ENCODE data around the gene TMEM79. TPM values are rescaled to one million over a fixed set of nuclear protein-coding genes. Genes with fewer than 3 reads are reported as not detected.

Gene TMEM79
- total RNA-seq, 2 experiments from 2014 or later, result 9.1 to 11.0 TPM

DNA sequence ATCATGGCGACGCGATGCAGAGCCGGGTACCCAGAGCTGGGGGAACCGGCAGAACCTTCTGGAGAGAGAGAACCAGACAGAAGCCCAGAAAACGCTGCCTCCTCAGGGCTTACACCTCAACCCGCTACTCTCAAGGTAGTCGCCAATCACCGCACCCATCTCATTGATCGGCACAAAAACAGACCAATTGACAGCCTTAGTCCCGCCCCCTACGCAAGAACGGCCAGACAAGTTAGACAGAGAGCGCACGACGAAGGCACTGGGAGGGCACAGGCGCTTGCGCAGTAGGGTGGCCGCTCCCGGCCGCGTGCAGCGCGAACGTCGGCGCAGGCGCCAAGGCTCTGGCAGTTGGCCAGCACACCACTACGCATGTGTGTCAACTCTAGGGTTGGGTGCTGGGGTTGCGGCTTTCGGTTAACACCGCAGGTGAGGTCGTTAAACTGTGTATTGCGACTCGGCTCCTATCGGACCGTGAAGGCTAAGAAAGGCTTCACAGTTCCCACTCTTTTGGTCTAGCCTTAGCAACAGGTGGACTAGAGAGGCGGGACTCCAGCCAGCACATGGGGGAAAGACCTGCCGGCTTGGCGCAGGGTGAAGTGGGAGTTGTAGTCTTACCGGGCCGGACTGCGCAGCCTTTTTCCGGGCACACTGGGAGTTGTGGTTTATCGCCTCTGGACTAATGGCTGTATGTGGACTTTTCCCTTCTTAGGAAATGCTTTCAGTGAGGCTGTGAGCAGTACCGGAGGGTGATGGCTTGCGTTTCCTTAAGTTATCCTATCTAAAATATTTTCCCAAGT lies 54.3 kb downstream of the TMEM79 start, which contains the start of the genes CCT3 and TSACC:
TSS of gene CCT3 (minus strand) at position 113 of the 797 bp plus-strand sequence. CDS start at position 5, 108 bp downstream.
TSS of gene TSACC (plus strand) at position 347 of the 797 bp plus-strand sequence. CDS start 1,232 bp downstream, outside the sequence.
- Mint-ChIP-seq H3K9me3 (ENCODE audit: insufficient read depth) (no peaks in the 10 kb centered on the region), H3K36me3 (ENCODE audit: low read depth) (peaks cover 39% of the 10 kb centered on the region), H3K27me3 (ENCODE audit: low read depth) (peaks cover 2% of the 10 kb centered on the region), H3K27ac (peak within 1 kb of the TSS; percentile 99), H3K4me3 (peak within 1 kb of the TSS; percentile 97), H3K4me1 (ENCODE audit: low read depth) (peaks cover 39% of the 10 kb centered on the region)
- DNase-seq (peak; percentile 99), ATAC-seq (peak; percentile 96)
- ChIA-PET CTCF (interaction anchor here (0.9 to 4.0 kb wide), 4 partner anchors 18 to 142 kb away, joined by 3 to 21 read pairs (median 6); no protein-coding TSS in a partner anchor), POLR2A (interaction anchor here (0.7 to 2.1 kb wide), 3 partner anchors 54 to 286 kb away, joined by 3 to 9 read pairs (median 3); partner anchors contain the start of genes SMG5 and TMEM79)

Other genes with a start within 250 kb of the TMEM79 start
- gene UBQLN4, start 230.5 kb upstream of the TMEM79 start, total RNA-seq, result 10 to 100 TPM; 32.8 to 33.3 TPM
- gene LAMTOR2, start 229.5 kb upstream of the TMEM79 start, total RNA-seq, result 10 to 100 TPM; 72.4 to 74.1 TPM
- gene RAB25, start 223.2 kb upstream of the TMEM79 start, total RNA-seq, result under 1 TPM in 1 of 2 experiments, not detected in 1; 0.50 TPM
- under 1 TPM; 0.05 TPM for gene MEX3A, start 201.9 kb upstream of the TMEM79 start, total RNA-seq
- gene LMNA, start 169.6 kb upstream of the TMEM79 start, total RNA-seq, result 10 to 100 TPM in 1 of 2 experiments, 1 to 10 TPM in 1; 8.5 to 10.3 TPM
- gene SEMA4A, start 130.7 kb upstream of the TMEM79 start, total RNA-seq, result 10 to 100 TPM; 16.8 to 17.8 TPM
- gene SLC25A44, start 90.2 kb upstream of the TMEM79 start, total RNA-seq, result 10 to 100 TPM; 31.8 to 33.8 TPM
- 10 to 100 TPM; 72.3 to 77.3 TPM for gene PMF1, start 71.3 kb upstream of the TMEM79 start, total RNA-seq
- 1 to 10 TPM; 2.8 TPM for gene BGLAP, start 42.1 kb upstream of the TMEM79 start, total RNA-seq
- 1 to 10 TPM; 8.6 to 9.9 TPM for gene PAQR6, start 36.3 kb upstream of the TMEM79 start, total RNA-seq
- gene SMG5, start 1.5 kb upstream of the TMEM79 start, total RNA-seq, result 10 to 100 TPM; 75.2 to 78.2 TPM
- 10 to 100 TPM; 27.7 to 29.8 TPM for gene GLMP, start 11.4 kb downstream of the TMEM79 start, total RNA-seq
- gene VHLL, start 15.0 kb downstream of the TMEM79 start, total RNA-seq, result not detected
- 100 to 1,000 TPM; 266 to 269 TPM for gene CCT3, start 54.0 kb downstream of the TMEM79 start, total RNA-seq
- gene TSACC, start 54.2 kb downstream of the TMEM79 start, total RNA-seq, result under 1 TPM; 0.73 to 0.76 TPM
- gene RHBG, start 84.9 kb downstream of the TMEM79 start, total RNA-seq, result not detected
- 10 to 100 TPM; 34.8 to 40.1 TPM for gene MEF2D, start 216.4 kb downstream of the TMEM79 start, total RNA-seq

All from activated CD8-positive, alpha-beta T cell treated with anti-CD3 and anti-CD28 coated beads, Interleukin-2, amount 10 ng/mL, durations not matched to agents 7 days and 5 days (primary cell).